Superior temporal gyrus (tissue), 1 donor: ENCODE data around the gene CDKN2A.
"Not testable (repeated sequence)": the region's sequence is repeated elsewhere in the genome, so short reads cannot be mapped to it uniquely, and the experiment has no call there.

Source experiments
- DNase-seq: peaks from one replicate; pipeline ENCODE4 v3.0.0-alpha.2; 2016; ENCODE audit errors: extremely low spot score

Gene CDKN2A

GRCh38 chr9:21982391-21982790 lies 11.8 kb downstream of the CDKN2A start:
- DNase-seq, result no peak

- no peak for DNase-seq
These were observed 17.8 kb downstream of the CDKN2A start for GRCh38 chr9:21976334-21976875.

DNA sequence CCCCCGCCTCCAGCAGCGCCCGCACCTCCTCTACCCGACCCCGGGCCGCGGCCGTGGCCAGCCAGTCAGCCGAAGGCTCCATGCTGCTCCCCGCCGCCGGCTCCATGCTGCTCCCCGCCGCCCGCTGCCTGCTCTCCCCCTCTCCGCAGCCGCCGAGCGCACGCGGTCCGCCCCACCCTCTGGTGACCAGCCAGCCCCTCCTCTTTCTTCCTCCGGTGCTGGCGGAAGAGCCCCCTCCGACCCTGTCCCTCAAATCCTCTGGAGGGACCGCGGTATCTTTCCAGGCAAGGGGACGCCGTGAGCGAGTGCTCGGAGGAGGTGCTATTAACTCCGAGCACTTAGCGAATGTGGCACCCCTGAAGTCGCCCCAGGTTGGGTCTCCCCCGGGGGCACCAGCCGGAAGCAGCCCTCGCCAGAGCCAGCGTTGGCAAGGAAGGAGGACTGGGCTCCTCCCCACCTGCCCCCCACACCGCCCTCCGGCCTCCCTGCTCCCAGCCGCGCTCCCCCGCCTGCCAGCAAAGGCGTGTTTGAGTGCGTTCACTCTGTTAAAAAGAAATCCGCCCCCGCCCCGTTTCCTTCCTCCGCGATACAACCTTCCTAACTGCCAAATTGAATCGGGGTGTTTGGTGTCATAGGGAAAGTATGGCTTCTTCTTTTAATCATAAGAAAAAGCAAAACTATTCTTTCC lies 19.3 kb downstream of the CDKN2A start:
- DNase-seq, result no peak

DNA sequence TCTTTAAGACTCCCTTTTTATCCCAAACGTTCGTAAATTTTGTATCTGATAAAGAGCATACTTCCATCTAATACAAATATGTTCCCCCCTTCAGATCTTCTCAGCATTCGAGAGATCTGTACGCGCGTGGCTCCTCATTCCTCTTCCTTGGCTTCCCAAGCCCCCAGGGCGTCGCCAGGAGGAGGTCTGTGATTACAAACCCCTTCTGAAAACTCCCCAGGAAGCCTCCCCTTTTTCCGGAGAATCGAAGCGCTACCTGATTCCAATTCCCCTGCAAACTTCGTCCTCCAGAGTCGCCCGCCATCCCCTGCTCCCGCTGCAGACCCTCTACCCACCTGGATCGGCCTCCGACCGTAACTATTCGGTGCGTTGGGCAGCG lies 19.9 kb downstream of the CDKN2A start:
- no peak for DNase-seq

GRCh38 chr9:21972361-21972760 lies 21.8 kb downstream of the CDKN2A start:
- no peak for DNase-seq

GRCh38 chr9:21970800-21971640 lies 23.2 kb downstream of the CDKN2A start:
- no peak for DNase-seq

DNA sequence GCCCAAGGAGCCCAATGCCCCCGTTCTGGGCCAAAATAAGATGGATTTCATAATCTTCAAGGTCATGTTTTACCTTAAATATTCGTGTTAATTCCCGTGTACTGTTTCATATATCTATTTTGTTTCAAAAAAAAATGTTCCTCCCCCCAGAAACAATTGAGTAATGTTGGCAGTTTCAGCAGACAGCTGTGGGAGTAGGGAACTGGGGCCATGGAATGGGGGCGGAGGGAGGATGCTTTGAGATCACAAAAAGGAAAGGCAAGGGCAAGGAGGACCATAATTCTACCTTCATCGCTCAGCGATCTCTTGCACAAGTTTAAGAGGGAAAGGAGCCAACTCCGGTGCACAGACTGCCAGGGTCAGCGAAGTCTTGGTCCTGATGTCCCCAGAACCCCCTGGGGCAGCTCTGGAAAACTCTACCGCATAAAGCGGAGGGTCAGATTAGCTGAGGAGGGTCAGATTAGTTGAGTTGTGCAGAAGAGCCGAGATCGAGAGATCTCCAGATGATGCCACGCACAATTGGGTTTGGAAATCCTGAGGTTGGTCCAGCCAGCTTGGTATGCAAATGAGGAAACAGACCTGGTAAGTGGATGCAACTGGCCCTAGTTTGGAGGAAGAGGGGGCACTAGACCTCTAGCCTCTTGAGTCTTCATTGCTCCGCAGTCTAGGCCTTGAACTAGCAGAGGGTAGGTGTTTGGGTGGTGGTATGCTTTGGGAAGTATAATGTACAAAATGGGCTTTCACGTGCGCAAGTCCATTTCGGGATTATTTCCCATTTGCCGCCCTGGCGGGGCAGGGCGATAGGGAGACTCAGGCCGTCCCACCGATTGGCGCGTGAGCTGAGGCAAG lies 24.0 kb downstream of the CDKN2A start:
- no peak for DNase-seq

- DNase-seq, result no peak
These were observed 24.9 kb downstream of the CDKN2A start for GRCh38 chr9:21969011-21969940.

- DNase-seq, result no peak
These were observed 25.7 kb downstream of the CDKN2A start for GRCh38 chr9:21968331-21969010.

GRCh38 chr9:21967702-21968101 lies 26.5 kb downstream of the CDKN2A start:
- no peak for DNase-seq

- DNase-seq, result no peak
These were observed 27.0 kb downstream of the CDKN2A start for GRCh38 chr9:21967169-21967568.

DNA sequence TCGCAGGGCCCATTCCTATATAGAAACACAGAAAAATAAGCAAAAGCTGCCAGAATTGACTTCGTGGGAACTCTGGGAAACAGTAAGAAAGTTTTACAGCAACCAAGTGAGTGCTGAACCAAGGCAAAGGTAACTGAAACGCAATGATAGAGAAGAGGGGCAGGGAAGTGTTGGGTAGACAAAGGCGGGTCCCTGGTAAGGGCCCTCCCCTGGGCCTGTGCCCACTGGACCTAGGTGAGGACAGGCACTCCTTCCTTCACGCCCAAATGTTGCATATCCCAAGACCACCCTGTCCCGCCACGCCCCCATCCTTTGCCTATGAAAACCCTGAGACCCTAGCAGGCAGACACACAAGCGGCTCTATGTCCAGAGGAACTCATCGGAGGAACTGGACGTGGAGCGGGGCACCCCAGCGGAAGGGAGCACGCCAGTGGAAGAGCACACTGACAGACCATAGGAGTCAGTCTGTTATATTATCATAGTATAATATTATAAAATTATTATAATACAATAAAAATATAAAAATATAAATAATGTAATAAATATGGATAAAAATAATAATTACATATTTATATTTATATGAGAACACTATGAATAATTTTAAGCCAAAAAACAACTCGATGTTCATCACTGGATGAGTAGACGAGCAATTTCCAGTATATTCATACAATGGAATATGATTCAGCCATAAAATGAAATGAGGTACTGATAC lies 27.9 kb downstream of the CDKN2A start:
- no peak for DNase-seq

DNA sequence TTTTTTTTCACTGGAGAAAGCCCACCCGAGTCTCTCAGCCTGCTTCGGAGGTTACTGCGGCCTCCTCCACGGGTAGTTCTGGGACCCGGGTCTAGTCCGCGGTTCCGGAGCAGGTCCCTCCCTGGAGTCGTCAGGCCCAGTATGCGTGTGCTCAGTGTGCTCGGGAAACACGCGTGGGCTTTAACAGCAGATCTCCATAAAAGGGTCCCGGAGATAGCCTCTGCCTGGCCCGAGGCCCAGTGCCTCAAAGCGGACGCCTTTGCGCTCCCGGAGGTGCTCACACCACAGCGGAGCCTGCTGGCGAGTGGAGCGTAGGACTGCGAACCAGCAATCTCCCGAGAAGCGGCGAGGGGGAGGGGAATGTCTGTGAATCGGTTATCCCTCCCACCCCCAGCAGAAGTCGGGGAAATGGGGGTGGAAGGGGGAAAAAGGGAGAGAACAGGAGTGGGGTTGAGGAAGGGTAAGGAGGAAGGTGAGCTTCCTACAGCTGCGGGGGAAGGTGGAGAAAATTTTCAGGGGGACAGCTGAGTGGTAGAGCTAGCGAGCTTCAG lies 28.7 kb downstream of the CDKN2A start:
- no peak for DNase-seq

DNA sequence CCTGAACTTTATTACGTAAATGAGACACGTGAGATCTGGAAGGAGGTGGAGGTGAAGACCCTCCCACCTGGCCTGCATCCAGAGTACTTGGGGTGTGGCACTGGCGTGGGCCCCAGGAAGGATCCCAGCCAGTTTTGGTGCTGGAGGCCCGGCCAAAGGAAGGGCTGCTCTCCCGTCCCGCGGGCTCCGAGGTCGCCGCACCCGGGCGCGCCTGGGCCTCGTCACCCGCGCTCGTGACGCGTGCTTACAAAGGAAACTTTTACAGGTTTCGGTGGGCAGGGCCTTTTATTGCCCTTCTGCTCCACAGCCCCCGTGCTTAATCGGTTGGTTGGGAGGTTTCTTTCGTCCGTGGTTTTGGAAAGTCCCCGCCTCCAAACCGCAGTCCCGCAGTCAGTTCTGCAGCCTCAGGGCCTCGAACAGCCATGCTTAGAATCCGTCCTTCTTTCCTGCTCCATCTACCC lies 29.2 kb downstream of the CDKN2A start:
- DNase-seq, result no peak

DNA sequence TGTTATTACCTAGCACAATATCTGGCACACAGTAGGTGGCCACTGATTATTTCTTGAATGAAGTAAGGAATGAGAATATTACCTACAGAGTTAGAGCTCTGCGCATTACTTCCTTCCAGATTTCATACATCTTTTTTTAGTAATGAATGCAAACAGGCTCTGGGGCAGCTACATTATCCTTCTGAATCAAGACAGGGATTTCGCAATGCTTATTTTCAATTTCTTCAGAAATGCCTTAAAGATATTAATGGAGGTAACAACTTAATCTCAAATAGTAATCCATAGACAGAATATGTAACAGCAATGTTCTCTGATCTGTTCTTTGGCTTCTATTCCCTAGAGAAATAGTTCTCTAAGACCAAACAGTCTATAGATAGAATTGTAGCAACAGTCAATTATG lies 32.6 kb downstream of the CDKN2A start:
- DNase-seq, result no peak

DNA sequence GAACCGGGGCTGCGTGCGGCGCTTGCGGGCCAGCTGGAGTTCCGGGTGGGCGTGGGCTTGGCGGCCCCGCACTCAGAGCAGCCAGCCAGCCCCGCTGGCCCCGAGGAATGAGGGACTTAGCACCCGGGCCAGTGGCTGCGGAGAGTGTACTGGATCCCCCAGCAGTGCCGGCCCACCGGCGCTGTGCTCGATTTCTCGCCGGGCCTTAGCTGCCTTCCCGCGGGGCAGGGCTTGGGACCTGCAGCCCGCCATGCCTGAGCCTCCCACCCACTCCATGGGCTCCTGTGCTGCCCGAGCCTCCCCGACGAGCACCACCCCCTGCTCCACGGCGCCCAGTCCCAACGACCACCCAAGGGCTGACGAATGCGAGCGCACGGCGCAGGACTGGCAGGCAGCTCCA lies 34.9 kb downstream of the CDKN2A start:
- DNase-seq, result not testable (repeated sequence)

- no peak for DNase-seq
These were observed 35.4 kb downstream of the CDKN2A start for GRCh38 chr9:21958833-21959232.

- DNase-seq, result no peak
These were observed 48.6 kb downstream of the CDKN2A start for GRCh38 chr9:21945606-21946005.

DNA sequence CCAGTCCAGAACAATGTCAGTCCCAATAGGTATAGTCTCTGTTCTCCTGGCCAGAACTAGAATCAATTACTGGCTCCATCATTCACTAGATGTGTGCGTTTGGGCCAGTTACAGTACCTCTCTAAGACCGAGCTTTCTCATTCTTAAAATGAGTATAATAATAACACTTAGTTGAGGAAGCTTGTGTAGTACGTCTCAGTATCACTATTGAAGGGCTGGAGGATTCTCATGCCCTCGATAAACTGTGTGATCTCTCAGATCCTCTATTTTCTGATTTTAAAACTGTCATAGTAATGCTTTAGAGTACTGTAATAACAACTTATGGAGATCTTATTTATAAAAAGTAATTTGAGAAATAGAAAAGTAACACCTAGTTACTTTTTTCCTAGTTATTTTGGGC lies 50.7 kb downstream of the CDKN2A start:
- DNase-seq, result no peak
